Measurements from ENCODE around the gene CRAT. TPM values are rescaled to one million over a fixed set of nuclear protein-coding genes. Genes with fewer than 3 reads are reported as not detected.

Gene CRAT
- total RNA-seq, 4 donors from 2014 or later: 137 to 167 (median 144) TPM

DNA sequence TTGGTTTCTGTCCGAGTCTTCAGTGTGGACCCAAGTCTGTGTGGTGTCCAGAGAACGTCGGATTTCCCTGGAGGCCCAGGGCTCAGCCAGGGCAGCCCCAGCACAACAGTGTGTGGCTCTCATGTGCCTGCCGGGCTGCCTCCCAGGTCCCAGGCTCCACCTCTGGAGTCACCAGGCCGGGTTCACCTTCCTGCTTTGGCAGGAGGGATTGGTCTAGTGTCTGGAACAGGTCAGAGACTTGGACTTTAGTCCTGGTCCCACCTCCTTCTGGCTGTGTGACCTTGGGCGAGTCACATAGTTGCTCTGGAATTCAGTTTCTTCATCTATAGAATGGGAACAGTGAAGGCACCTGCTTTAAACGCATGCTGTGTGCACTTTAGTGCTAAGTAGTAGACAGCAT, 26.5 kb downstream of the CRAT start:
- TF ChIP-seq, protein P1, sequence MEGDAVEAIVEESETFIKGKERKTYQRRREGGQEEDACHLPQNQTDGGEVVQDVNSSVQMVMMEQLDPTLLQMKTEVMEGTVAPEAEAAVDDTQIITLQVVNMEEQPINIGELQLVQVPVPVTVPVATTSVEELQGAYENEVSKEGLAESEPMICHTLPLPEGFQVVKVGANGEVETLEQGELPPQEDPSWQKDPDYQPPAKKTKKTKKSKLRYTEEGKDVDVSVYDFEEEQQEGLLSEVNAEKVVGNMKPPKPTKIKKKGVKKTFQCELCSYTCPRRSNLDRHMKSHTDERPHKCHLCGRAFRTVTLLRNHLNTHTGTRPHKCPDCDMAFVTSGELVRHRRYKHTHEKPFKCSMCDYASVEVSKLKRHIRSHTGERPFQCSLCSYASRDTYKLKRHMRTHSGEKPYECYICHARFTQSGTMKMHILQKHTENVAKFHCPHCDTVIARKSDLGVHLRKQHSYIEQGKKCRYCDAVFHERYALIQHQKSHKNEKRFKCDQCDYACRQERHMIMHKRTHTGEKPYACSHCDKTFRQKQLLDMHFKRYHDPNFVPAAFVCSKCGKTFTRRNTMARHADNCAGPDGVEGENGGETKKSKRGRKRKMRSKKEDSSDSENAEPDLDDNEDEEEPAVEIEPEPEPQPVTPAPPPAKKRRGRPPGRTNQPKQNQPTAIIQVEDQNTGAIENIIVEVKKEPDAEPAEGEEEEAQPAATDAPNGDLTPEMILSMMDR (IDR thresholded peaks at IDR 0.05 in 4 of 5, conservative IDR thresholded peaks at IDR 0.05 in 1 of 5): no peak
- no peak for TF ChIP-seq POLR2A (IDR thresholded peaks at IDR 0.05)
- no peak overlapping the region for H3K4me3 ChIP-seq
- in situ Hi-C loops (cut with MboI; ENCODE audit: low sequenced_read_pairs in 4 of 4) (no loop called here), intact Hi-C loops (cut with DNase I; ENCODE audit: low total_unique reads) (loop anchor here (5.0 kb wide), 1 partner anchor 47 kb away; the partner anchor contains the start of gene MIGA2)
- H3K27me3 ChIP-seq: no peaks in the 10 kb centered on the region
- no peaks in the 10 kb centered on the region for H3K9me3 ChIP-seq
- H3K27ac ChIP-seq: peak overlapping the region in 2 of 4 donors; percentile 18 to 21
- DNase-seq: no peak
- H3K4me1 ChIP-seq: peaks cover 10 to 19% of the 10 kb centered on the region in 2 donors
- no peak for ATAC-seq
- peaks cover 0 to 34% of the 10 kb centered on the region in 2 donors for H3K36me3 ChIP-seq

DNA sequence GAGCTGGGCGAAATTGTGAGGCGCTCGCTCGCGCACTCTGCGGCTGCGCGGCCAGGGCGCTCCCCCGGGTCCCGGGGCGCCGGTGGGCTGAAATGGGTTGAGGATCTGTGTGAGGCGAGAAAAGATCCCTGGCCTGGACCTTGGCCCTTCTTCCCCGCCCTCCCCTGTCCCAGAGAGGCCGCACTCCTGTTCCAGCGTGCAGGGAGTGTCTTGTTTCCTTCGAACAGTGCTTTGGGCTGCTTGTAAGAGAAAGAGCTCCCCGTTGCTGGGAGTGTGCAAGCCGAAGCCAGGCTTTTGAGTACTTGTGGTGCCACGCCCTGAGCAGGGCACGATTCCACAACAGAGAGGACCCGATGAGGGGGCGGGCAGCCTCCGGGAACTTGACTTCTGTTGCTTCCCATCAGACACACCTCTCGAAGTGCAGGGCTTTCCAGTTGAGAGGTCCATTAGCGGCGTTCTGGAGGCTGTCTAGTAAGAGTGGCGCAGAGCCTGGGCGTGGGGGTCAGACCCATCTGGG, 29.1 kb downstream of the CRAT start:
- no peak for DNase-seq
- Histone ChIP-seq H3K4me1 (peaks cover 10 to 19% of the 10 kb centered on the region in 2 donors), H3K4me3 (peak overlapping the region; percentile 77 to 89 (median 82)), H3K27me3 (no peaks in the 10 kb centered on the region), H3K9me3 (no peaks in the 10 kb centered on the region), H3K27ac (peak overlapping the region; percentile 84 to 96 (median 93)), H3K36me3 (peaks cover 0 to 14% of the 10 kb centered on the region in 2 donors)
- peak; percentile 22 to 45 for ATAC-seq
- intact Hi-C loops (cut with DNase I; ENCODE audit: low total_unique reads) (loop anchor here (2.0 to 5.0 kb wide), 2 partner anchors 29 to 44 kb away; partner anchors contain the start of genes CRAT, MIGA2 and PTPA), in situ Hi-C loops (cut with MboI; ENCODE audit: low sequenced_read_pairs in 4 of 4) (no loop called here)
- TF ChIP-seq POLR2A (IDR thresholded peaks at IDR 0.05): no peak
- TF ChIP-seq, protein P1 (IDR thresholded peaks at IDR 0.05 in 4 of 5, conservative IDR thresholded peaks at IDR 0.05 in 1 of 5): no peak

DNA sequence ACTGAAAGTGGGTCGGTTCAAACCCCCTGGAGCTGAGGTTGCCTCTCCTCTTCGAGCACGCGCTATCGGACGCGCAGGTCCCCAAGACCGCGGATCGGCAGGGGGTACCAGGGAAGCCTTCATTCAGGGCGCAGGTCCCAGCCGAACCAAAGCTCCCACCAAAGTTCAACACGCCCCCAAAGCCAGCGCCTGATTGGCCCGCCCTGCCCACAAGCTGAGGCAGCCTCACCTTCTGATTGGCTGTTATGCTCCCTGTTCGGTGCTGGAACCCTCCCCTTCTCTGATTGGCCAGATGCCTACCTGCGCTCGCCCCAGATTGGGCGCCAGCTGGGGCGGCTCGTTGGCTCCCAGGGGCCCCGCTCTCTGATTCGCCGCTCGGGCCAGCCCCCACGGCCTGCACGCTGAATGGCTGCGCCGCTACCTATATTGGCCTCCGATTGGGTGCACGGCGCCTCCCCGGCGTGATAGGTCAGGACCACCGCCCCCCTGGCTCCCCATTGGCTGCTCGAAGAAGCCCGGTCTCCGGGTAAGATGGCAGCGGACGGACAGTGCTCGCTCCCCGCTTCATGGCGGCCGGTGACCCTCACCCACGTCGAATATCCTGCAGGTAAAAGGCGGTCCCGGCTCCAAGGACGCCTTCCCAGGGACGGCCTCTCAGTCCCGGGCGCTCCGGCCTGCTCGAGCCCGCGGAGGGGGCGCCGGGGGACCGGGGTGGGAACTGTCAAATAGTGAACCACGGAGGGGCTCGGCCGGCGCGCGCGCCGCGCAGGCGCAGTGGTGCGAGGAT, 29.8 kb downstream of the CRAT start, which contains the start of gene DOLPP1:
DOLPP1 (plus strand) TSS at position 511 of the 787 bp plus-strand sequence; CDS start at position 532, 21 bp downstream.
- peaks cover 0 to 8% of the 10 kb centered on the region in 2 donors for H3K36me3 ChIP-seq
- DNase-seq: peak; percentile 99
- in situ Hi-C loops (cut with MboI; ENCODE audit: low sequenced_read_pairs in 4 of 4): no loop called here
- H3K4me1 ChIP-seq: peaks cover 10 to 19% of the 10 kb centered on the region in 2 donors
- intact Hi-C loops (cut with DNase I; ENCODE audit: low total_unique reads): loop anchor here (2.0 to 5.0 kb wide), 2 partner anchors 30 to 43 kb away; partner anchors contain the start of genes CRAT, MIGA2 and PTPA
- no peaks in the 10 kb centered on the region for H3K27me3 ChIP-seq
- peak within 1 kb of the TSS; percentile 77 to 89 (median 82) for H3K4me3 ChIP-seq
- peak within 1 kb of the TSS; percentile 84 to 96 (median 93) for H3K27ac ChIP-seq
- ATAC-seq: peak; percentile 92 to 94
- TF ChIP-seq POLR2A (IDR thresholded peaks at IDR 0.05): peak; percentile 83 to 85
- TF ChIP-seq, protein P1 (IDR thresholded peaks at IDR 0.05 in 4 of 5, conservative IDR thresholded peaks at IDR 0.05 in 1 of 5): no peak
- H3K9me3 ChIP-seq: no peaks in the 10 kb centered on the region

GRCh38 chr9:129080298-129080600, 30.3 kb downstream of the CRAT start:
- no peaks in the 10 kb centered on the region for H3K9me3 ChIP-seq
- intact Hi-C loops (cut with DNase I; ENCODE audit: low total_unique reads): loop anchor here (2.0 to 5.0 kb wide), 2 partner anchors 31 to 43 kb away; partner anchors contain the start of genes CRAT, MIGA2 and PTPA
- TF ChIP-seq, protein P1 (IDR thresholded peaks at IDR 0.05 in 4 of 5, conservative IDR thresholded peaks at IDR 0.05 in 1 of 5): no peak
- TF ChIP-seq POLR2A (IDR thresholded peaks at IDR 0.05): no peak

More at GRCh38 chr9:129080298-129080600, 30.3 kb downstream of the CRAT start:
- Histone ChIP-seq H3K27me3 (no peaks in the 10 kb centered on the region), H3K4me1 (peaks cover 10 to 19% of the 10 kb centered on the region in 2 donors), H3K36me3 (peaks cover 0 to 2% of the 10 kb centered on the region in 2 donors), H3K27ac (peak overlapping the region; percentile 43 to 96 (median 82)), H3K4me3 (peak overlapping the region; percentile 77 to 89 (median 82))
- DNase-seq (no peak), ATAC-seq (no peak)
- in situ Hi-C loops (cut with MboI; ENCODE audit: low sequenced_read_pairs in 4 of 4): no loop called here

Data from gastrocnemius medialis (tissue), 4 donors.